ENCODE measurements around the gene HPCAL1.

GRCh38 chr2:10408649-10409579, 106.2 kb downstream of the HPCAL1 start:
- TF ChIP-seq CTCF (IDR thresholded peaks at IDR 0.05) (peak in 6 of 7 experiments; percentile 54 to 98 (median 94)), POLR2A (IDR thresholded peaks at IDR 0.05) (no peak), EP300 (IDR thresholded peaks at IDR 0.05) (no peak), POLR2AphosphoS5 (IDR thresholded peaks at IDR 0.05) (peak in 2 of 3 donors; percentile 25 to 66)
